ENCODE data around the gene OR2AP1.
"Not testable (repeated sequence)": the region's sequence is repeated elsewhere in the genome, so short reads cannot be mapped to it uniquely, and the experiment has no call there.

OR2AP1 gene

GRCh38 chr12:55572168-55572567, at the start of gene OR2AP1:
TSS of gene OR2AP1 (plus strand) at chr12:55572468. CDS start at chr12:55574415, 1,947 bp downstream.
- no peak for TF ChIP-seq CTCF (IDR thresholded peaks at IDR 0.05; ENCODE audit: low read depth, low read length, missing control alignments)
- DNase-seq (ENCODE audit: extremely low read depth, low read depth): no peak
- H3K4me3 ChIP-seq (replicated peaks; ENCODE audit: low read depth, low read length): no peak within 1 kb of the TSS

GRCh38 chr12:55548235-55548634, 24.0 kb upstream of the OR2AP1 start:
- H3K4me3 ChIP-seq (replicated peaks; ENCODE audit: low read depth, low read length); DNase-seq (ENCODE audit: extremely low read depth, low read depth): not testable (repeated sequence)

GRCh38 chr12:55548756-55549155, 23.5 kb upstream of the OR2AP1 start:
- TF ChIP-seq CTCF (IDR thresholded peaks at IDR 0.05; ENCODE audit: low read depth, low read length, missing control alignments): no peak
- DNase-seq (ENCODE audit: extremely low read depth, low read depth): no peak
- H3K4me3 ChIP-seq (replicated peaks; ENCODE audit: low read depth, low read length): no peak overlapping the region

DNA sequence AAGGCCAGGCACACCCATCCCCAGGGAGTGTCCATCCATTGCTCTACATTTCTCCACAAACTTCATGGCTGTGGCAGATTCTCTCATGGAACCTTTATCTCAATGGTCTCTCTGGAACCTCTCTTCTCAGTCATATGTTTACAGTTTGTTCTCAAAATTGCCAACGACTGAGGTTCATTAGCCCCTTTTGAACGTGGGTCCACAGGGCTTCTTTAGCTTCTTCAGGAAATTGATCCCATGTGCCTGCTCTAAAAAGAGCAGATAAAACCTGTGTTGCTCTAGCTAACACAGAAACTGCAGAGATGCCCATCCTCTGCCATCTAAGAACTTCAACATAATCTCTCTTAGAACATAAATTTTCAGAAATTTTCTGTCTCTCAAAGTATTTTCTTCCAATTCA, 23.0 kb upstream of the OR2AP1 start, which contains the start of gene OR6C4:
Gene OR6C4, plus strand, starts transcription at position 301 of the 400 bp plus-strand sequence. CDS start 1,625 bp downstream, outside the sequence.
- TF ChIP-seq CTCF (IDR thresholded peaks at IDR 0.05; ENCODE audit: low read depth, low read length, missing control alignments): no peak
- H3K4me3 ChIP-seq (replicated peaks; ENCODE audit: low read depth, low read length): no peak within 1 kb of the TSS
- no peak for DNase-seq (ENCODE audit: extremely low read depth, low read depth)

- no peak overlapping the region for H3K4me3 ChIP-seq (replicated peaks; ENCODE audit: low read depth, low read length)
- no peak for DNase-seq (ENCODE audit: extremely low read depth, low read depth)
- TF ChIP-seq CTCF (IDR thresholded peaks at IDR 0.05; ENCODE audit: low read depth, low read length, missing control alignments): no peak
These were observed 18.0 kb upstream of the OR2AP1 start for GRCh38 chr12:55554296-55554695.

GRCh38 chr12:55570060-55570459, 2.2 kb upstream of the OR2AP1 start:
- not testable (repeated sequence) for DNase-seq (ENCODE audit: extremely low read depth, low read depth); H3K4me3 ChIP-seq (replicated peaks; ENCODE audit: low read depth, low read length)

- not testable (repeated sequence) for H3K4me3 ChIP-seq (replicated peaks; ENCODE audit: low read depth, low read length); DNase-seq (ENCODE audit: extremely low read depth, low read depth)
These were observed 1.6 kb upstream of the OR2AP1 start for GRCh38 chr12:55570689-55571088.

DNA sequence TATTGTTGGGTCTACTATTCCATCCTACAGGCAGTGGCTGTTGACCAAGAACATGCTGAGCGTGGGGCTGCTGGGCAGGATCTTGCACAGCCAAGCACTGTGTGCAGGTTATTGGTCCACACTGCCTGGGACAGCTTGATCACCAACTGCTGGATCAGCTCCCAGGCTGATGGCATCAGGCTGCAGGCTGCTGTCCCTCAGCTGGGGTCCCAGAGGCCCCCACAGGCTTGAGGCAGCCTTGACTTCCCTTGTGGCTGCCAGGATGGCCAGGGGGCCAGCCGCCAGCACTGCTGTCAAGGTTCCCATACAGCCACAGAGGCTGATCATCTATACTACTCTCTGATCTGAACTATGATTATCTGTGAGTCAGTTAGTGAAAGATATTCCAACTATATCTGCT, 9.8 kb downstream of the OR2AP1 start:
- no peak for TF ChIP-seq CTCF (IDR thresholded peaks at IDR 0.05; ENCODE audit: low read depth, low read length, missing control alignments)
- H3K4me3 ChIP-seq (replicated peaks; ENCODE audit: low read depth, low read length): no peak overlapping the region
- DNase-seq (ENCODE audit: extremely low read depth, low read depth): no peak

Measured in HFF-Myc (cell line).